ENCODE measurements around the gene CDH4. TPM values are rescaled to one million over a fixed set of nuclear protein-coding genes. Genes with fewer than 3 reads are reported as not detected.

CDH4 gene
- total RNA-seq, 1 experiment from 2014 or later, result 3.8 TPM

DNA sequence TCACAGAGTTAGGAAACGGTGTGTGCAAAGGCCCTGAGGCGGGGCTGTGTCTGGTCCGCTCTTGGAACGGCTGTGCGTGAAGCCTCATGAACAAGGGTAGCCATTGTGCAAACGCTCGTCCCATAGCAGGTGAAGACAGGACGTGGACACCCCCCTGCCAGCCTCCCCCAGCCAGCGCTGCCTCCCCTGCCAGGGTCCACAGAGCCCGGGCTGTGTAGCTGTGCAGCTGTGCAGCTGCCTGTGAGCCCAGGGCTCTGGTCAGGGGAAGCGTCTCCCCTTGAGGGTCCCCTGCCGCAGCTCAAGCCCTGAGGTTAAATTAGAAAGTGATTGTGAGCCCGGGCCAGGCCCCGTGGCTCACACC lies 674.2 kb downstream of the CDH4 start:
- no peak for DNase-seq (ENCODE audit: low read depth)

DNA sequence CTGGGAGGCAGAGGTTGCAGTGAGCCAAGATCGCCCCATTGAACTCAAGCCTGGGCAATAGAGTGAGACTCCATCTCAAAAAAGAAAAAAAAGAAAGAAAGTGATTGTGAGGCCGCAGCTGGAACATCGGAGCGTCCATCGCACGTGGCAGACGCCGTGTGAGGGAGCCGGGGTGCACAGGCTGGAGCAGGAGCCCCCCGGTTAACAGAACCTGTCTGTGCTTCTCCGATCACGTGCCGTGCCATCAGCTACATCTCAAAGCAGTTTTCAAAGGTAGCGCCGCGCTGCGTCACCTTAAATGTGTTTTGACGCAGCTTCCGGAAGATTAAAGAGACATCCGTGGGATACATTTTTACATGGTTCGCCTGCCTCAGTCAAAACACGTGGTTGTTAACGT lies 674.7 kb downstream of the CDH4 start:
- no peak for DNase-seq (ENCODE audit: low read depth)

DNA sequence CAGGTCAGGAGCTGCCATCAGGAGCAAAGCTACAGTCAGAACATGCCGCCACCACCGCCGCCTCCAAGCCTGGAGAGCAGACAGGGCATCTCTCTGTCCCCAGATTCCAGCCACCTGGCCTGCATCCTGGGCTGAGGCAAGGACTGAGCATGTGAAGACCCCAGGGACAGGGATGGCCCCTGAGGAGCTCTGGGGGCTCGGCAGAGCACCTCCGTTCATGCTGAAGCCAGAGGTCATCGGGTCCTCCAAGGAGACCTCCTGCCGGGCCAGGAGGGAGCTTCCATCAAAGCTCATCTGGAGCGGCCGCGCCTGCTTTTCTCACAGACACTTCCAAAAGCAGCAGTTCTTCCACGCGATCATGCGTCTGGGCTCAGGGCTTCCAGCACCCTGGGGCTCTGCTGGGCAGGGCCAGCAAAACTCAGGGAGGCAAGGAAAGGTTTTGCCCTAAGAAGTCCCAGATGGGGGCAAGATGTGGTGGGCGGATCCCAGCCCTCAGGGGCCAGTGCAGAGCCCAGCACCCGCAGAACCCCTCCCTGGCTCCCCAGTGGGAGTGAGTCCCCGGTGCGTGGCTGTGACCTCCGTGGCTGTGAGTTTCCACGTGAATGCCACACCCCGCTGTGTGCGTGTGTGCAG lies 675.2 kb downstream of the CDH4 start:
- DNase-seq (ENCODE audit: low read depth), result no peak

DNA sequence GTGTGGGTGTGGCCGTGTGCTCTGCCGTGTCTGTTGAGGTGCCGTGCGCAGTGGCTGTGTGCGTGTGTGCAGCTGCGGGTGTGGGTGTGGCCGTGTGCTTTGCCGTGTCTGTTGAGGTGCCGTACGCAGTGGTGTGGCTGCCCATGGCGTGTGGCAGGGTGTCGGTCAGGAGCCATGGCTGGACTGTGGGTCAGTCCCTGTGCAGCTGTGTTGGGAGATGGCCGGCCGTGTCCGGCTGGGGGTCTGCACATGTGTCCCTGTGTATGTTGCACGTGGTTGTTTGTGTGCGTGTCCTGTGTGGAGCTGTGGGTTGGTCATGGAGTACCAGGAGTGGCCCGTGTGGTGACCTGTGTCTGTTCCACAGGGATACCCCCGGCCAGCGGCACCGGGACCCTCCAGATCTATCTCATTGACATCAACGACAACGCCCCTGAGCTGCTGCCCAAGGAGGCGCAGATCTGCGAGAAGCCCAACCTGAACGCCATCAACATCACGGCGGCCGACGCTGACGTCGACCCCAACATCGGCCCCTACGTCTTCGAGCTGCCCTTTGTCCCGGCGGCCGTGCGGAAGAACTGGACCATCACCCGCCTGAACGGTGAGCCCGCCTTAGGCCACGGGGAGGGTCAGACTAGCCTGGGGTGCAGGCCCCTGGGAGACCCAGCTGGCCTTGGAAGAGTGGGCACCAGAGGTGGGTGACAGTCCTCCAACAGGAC lies 675.9 kb downstream of the CDH4 start:
- DNase-seq (ENCODE audit: low read depth), result no peak

DNA sequence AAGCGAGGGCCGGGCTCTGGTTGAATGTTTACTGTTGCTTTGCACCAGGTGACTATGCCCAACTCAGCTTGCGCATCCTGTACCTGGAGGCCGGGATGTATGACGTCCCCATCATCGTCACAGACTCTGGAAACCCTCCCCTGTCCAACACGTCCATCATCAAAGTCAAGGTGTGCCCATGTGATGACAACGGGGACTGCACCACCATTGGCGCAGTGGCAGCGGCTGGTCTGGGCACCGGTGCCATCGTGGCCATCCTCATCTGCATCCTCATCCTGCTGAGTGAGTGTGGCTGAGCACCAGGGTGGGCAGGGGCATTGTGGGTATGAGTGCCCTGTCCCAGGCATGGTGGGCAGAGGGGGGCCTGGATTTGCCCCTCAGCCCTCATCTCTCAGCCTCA lies 677.5 kb downstream of the CDH4 start:
- DNase-seq (ENCODE audit: low read depth), result no peak

DNA sequence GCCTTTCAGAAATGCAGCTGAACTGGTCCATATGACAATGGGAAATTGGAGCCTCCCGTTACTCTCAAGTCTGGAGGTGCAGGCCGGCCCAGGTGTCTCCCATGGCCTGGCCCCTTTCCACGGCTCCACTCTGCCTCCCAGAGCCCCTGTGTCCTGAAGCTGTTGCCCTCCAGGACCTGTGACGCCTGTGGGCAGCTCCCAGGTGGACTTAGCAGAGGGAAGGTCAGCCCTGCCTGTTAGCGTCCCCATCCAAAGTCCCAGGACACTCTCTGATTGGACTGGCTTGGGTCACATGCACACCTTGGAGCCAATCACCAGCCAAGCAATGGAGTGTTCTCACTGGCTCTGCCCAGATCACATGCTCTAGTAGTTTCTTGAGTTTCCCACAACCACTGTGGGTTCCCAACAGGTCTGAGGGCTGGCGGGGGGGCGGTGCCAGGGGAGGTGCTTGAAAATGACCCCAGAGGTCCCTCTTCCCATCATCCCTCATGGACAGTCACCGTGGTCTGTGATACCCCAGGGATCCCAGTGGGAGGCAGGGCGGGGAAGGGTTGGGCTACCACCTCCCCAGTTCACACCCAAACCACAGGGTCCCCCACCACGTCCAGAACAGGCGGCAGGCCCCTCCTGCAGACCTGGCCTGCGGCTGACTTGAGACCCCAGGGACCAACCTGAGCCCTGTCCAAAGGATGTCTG lies 678.1 kb downstream of the CDH4 start:
- no peak for DNase-seq (ENCODE audit: low read depth)

DNA sequence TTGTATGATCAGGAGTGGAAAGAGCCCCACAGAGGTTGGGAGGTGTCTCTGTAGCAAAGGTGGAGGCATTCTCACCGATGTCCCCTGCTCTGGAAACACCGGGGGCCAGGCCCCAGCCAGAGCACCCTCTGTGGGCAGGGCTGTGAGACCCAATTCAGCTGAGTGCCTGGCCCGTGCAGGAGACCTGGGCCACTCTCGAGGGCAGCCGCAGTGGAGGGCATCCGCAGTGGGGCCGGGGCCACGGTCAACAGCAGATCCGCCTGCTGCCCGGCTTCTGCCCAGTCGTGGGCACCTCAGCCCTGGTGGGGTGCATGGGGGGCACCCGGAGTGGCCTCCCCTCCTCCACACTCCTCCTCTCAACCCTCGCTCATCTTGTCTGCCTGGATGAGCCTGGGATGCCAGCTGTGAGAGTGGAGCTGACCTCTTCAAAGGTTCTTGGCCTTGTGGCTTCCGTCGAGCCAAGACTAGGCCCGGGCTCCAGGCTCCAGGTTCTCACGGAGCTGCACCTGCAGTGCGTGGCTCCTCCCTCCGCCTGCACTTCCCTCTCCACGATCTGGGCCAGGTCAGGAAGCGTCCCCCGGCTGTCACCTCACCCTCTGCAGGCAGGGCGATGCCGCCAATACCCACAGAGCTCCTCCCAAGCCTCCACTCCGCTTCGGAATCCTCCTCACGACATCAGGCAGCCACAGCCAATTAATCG lies 678.9 kb downstream of the CDH4 start:
- no peak for DNase-seq (ENCODE audit: low read depth)

DNA sequence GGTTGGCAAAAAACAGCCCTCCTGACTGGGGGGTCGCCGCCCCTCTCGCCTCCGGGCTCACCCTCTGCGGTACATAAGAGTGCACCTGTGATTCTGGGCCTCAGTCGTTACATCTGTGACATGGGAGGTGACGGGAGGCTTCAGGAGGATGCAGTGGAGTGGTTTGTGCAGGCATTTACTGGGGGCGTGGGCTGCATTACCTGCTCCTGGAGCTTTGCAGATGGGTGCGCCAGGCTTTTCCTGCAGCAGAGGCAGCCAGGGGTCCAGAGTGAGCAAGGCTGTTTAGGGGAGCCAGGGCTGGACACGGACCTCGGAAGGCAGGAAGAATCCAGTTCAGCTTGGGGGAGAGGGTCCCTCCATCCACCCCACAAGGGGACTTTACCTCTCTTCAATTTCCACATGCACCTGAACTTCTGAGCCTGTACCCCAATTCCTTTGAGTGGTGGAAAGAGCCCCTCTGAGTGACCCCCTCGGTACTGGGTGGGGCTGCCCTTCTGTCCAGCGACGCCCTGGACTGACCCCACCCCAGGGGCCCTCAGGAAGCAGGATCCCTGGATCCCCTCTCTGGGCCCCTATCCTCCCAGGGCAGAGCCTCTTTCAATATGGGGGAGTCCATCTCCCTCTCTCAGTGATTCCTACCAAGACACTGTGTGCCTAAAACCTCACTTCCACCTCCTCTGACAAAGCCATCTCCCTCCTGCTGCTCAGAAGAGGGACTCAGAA lies 679.6 kb downstream of the CDH4 start:
- DNase-seq (ENCODE audit: low read depth), result no peak

DNA sequence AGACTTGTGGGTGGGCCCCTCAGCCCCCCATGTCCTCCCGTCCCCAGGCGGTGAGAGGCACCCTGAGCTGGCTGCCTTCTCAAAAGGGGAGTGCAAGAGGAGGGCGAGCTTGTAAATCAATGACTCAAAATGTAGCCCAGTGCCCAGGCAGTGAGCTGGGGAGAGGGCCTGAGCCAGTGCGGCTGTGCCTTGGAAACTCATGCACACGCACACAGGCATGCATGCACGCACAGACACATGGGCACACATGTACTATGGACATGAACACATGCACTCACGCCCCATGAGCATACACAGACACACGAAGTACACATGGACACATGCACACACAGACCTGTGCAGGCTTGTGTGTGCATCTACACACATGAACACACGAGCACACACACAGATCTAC lies 680.1 kb downstream of the CDH4 start:
- no peak for DNase-seq (ENCODE audit: low read depth)

DNA sequence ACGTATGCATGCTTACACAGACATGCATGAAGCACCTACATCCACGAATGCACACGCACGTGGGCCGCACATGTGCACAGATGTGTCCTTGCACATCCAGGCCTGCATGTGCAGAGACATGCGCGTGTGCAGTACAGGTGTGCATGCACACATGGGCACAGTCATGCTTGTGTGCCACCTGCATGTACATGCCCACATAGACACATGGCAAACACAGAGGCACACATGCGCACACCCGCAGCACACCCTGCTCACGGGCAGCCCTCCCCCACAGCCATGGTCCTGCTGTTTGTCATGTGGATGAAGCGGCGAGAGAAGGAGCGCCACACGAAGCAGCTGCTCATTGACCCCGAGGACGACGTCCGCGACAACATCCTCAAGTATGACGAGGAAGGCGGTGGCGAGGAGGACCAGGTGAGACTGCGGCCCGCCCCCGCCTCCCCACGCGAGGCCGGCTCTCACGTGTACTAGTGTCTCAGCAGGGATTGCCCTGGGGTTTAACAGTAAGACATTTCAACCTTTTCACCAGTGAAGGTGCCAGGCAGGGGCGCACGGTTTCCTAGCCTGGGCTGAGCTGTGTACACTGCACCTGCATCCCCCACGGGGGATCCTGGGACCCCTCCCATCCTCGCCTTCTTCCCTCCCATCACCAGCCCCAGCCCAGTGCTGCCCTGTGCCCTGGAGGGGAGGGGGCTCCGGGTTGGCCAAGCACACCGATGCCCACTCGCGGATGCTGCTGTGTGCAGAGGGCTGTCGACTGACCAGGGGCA lies 680.8 kb downstream of the CDH4 start:
- DNase-seq (ENCODE audit: low read depth), result no peak

DNA sequence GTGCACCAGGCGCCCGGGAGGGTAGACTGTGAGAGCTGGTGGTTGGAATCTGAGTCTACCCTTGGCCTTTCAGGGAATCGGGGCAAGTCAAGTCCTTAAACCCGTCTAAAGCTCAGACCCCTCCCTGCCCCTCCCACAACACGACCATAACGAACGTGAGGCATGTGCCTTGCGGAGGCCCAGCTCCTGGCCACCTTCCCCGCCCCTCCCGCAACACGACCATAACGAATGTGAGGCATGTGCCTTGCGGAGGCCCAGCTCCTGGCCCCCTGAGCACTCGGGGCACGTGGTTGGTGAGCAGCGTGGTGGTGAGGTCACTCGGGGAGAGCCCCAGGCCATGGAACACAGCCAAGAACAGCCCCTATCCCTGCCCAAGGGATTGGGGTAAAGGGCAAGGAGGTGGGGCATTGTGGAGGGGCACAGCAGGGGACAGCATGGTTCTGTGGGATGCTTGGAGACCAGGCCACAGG lies 681.5 kb downstream of the CDH4 start:
- no peak for DNase-seq (ENCODE audit: low read depth)

DNA sequence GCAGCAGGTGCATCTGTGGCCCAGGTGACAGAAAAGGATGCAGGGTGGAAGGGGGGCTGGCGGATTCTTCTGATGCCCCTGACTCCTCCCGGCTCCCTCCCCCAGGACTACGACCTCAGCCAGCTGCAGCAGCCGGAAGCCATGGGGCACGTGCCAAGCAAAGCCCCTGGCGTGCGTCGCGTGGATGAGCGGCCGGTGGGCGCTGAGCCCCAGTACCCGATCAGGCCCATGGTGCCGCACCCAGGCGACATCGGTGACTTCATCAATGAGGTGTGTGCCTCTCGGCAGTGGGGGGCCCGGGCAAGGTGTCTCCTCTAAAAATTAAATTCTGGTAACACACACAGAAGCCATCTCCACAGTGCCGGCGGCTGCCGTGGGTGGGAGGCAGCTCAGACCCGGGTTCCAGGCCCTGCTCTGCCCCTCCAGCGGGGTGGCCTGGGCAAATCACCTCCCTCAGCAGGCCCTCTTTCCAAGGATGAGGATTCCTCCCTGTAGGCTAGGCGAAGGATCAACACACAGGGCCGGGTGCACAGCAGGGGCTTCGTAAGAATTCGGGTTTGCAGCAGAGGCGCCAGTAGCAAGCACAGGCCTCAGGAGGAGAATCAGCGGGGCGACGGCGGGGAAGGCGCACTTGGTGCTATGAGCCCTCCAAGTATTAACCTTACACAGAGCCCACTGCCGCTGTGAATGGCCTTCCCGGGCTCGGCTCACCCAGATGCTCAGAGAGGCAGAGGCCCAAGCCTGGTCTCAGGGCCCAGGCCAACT lies 682.1 kb downstream of the CDH4 start:
- no peak for DNase-seq (ENCODE audit: low read depth)

DNA sequence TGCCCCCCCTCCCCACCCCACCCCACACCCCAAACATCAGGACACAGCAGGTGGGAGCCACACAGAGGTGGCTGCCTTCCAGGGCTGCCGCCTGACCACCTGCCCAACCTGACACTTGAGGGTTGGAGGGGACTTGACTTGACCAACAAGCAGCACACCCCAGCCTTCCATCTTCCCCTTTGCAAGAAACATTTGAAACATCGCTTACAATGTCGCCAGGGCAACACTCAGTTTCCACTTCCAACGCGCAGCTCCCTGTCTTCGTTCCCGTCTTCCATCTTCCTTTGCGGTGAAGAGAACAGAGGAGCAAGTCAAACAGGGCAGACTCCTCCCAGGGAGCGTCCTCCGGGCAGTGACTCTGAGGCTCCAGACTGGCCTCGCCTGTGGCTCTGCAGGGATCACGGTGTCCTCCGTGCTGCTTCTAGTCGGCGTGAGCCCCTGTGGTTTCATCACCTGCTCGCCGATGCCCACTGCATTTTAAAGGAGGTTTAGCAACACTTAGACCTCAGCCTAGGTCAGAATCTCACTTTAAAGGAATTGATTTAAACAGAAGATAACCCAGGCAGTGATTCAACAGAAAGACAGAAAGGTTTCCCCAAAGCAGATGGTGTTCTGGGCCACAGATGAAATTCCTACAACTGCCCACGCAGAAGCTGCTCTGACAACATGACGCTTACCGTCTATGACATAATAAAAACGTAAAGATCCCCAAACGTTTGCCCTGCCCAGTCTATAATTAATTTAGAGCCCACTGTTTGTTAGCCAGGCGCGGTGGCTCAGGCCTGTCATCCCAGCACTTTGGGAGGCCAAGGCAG lies 682.9 kb downstream of the CDH4 start:
- no peak for DNase-seq (ENCODE audit: low read depth)

DNA sequence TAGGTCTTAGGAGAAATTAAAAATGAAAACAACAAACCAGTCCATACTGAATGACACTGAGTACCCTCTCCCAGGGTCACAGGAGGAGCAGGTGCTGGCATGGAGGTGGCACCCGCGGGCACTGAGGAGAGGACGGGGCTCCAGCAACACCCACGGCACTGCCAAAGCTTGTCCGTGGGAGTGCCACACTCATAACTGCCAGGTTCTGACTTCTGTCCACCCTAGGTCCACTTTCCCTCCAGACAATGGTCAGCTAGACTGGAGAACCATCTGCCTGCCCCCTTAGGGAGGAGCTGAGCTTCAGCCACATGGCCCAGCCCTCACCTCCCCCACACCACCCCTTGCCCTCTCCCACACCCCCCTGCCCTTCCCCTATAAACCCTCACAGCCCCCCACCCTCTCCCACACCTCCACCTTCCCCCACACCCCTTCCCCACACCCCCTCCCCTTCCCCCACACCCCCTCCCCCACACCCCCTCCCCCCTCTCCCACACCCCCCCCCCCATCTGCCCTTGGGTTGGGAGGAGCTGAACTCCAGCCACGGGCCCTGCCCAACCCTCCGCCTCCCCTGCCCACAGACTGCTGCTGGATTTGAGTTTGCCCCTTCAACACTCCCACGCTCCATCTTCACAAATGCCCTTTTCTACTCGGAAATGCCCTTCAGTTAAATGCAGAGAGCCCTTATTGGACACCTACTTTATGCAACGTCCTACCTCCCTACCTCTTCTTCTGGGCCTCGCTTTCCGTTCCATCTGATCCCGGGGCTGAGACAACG lies 684.1 kb downstream of the CDH4 start:
- DNase-seq (ENCODE audit: low read depth), result no peak

DNA sequence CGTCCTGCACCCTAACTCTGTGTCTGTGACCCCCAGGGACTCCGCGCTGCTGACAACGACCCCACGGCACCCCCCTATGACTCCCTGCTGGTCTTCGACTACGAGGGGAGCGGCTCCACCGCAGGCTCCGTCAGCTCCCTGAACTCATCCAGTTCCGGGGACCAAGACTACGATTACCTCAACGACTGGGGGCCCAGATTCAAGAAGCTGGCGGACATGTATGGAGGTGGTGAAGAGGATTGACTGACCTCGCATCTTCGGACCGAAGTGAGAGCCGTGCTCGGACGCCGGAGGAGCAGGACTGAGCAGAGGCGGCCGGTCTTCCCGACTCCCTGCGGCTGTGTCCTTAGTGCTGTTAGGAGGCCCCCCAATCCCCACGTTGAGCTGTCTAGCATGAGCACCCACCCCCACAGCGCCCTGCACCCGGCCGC lies 684.7 kb downstream of the CDH4 start:
- no peak for DNase-seq (ENCODE audit: low read depth)

DNA sequence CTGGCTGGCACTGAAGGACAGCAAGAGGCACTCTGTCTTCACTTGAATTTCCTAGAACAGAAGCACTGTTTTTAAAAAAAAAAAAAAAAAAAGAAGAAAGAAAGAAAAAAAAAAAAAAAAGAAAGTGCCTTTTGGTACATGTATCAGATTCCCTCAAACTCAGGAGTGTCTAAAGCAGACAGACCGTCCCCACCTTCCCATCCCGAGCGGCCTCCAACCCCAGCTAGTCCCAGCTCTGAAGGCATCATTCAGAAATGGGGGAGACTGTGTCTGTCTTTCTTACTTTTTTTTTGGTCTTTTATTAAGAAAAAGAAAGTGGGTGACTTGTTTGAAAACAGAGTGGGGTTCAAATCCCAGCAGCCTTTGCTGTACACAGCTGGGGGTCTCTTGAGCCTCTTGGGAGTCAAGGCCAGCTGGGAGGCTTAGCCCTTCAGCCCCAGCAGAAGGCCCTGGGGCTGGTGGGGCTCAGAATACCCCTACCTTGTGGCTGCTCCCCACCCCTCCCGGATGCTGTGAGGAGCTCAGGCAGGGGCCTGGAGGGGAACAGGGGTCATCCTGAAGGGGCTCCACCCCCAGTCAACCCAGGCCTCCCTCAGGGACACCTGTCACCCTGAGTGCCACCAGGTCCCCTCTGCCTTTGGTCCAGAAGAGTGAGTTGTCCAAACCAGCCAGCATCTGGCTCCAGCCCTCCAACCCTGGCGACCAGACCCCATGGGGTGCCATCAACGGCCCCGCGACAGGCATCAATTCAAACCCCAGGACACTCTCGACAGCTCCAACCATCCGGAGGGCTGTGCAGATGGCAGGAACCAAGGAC lies 685.3 kb downstream of the CDH4 start:
- DNase-seq (ENCODE audit: low read depth), result no peak

DNA sequence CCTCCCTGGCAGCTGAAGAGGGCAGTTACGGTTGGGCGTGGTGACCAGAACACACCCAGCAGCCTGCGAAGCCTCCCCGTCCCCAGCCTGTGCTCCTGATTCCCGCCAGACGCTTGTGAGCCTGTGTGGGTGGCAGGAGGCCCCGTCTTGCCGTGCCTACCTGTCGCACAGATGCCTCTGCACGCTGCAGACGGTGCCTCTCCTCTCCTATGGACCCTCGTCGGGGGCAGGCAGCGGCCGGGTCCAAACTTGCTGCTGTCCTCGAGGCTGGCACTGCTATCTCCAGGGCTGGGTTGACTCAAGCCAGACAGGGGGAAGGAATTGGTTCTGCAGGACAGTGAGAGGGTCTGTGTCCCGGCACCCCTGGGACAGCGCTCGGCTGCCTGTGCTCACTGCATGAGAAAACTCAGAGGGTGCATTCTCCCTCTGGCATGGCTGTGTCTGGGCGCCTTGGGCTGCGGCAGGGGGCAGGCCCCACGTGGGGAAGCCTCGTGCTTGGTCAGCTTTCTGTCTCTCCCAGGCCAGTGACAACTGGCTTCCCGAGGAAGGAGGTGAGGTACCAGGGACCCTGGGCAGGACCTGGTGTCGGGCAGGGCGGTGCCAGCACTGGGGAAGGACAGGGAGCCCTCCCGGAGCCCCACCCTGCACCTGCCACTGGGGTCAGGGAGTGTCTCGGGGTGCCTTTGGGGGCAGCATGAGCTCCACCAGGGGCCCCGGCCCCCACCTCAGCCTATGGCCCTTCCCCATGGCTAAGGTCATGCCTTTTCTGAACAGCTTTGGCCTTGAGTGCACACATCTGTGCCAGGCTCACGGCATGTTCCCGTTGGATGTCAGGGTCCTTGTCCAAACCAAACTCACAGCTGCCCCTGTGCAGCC lies 686.1 kb downstream of the CDH4 start:
- DNase-seq (ENCODE audit: low read depth), result no peak

All from Daoy (cell line).